H1 (cell line): ENCODE data around the gene KISS1R. TPM values are rescaled to one million over a fixed set of nuclear protein-coding genes. Genes with fewer than 3 reads are reported as not detected.

Source experiments
- CTCF ChIA-PET: fragments of 300-600 bp; sonication (Branson Sonifier 250); formaldehyde crosslinking; loops from one replicate; lab custom pipeline; 2021; ENCODE audit not compliant: partially characterized antibody; lab: Charles Lee
- POLR2A ChIA-PET: fragments of 300-600 bp; sonication (Branson Sonifier 250); formaldehyde crosslinking; loops from one replicate; lab custom pipeline; 2021; ENCODE audit warnings: inconsistent platforms; ENCODE audit not compliant: partially characterized antibody; lab: Charles Lee
- DNase-seq, 2 experiments: peaks; one replicate each; pipeline versions ENCODE4 v3.0.0 to v3.0.0-alpha.2; 2010 to 2022; ENCODE audit warnings: low spot score in 2 of 2, low read depth in 1 of 2, mixed read lengths in 1 of 2
- FAIRE-seq: peaks from 2 replicates; lab custom pipeline; 2011; peaks lifted over from hg19 to GRCh38; lab: Jason Lieb, UNC
- H2AFZ ChIP-seq: 2 replicates; pipeline ENCODE4 v1.8.1; 2012; ENCODE audit warnings: low read length, inconsistent platforms
- H2AK5ac ChIP-seq: 2 replicates; pipeline ENCODE4 v1.6.1; 2013; ENCODE audit warnings: low read depth, low read length
- H2BK120ac ChIP-seq: replicated peaks from 2 replicates; pipeline ENCODE3; 2013; ENCODE audit warnings: low read depth, low read length, inconsistent platforms
- H2BK12ac ChIP-seq: 2 replicates; pipeline ENCODE4 v1.6.1; 2013; ENCODE audit warnings: low read depth, low read length
- H2BK15ac ChIP-seq: 2 replicates; pipeline ENCODE4 v1.6.1; 2013; ENCODE audit warnings: low read length
- H2BK20ac ChIP-seq: 2 replicates; pipeline ENCODE4 v1.6.1; 2013; ENCODE audit warnings: low read length
- H2BK5ac ChIP-seq: 2 replicates; pipeline ENCODE4 v1.6.1; 2013; ENCODE audit warnings: low read depth, low read length
- H3K14ac ChIP-seq: 2 replicates; pipeline ENCODE4 v1.6.1; 2013; ENCODE audit warnings: inconsistent platforms; ENCODE audit not compliant: insufficient read length
- H3K18ac ChIP-seq: 2 replicates; pipeline ENCODE4 v1.6.1; 2013; ENCODE audit warnings: low read length; ENCODE audit errors: extremely low read depth
- H3K23ac ChIP-seq: 2 replicates; pipeline ENCODE4 v1.6.1; 2013; ENCODE audit warnings: inconsistent platforms; ENCODE audit not compliant: insufficient read length
- H3K23me2 ChIP-seq: 2 replicates; pipeline ENCODE4 v1.6.1; 2013; ENCODE audit warnings: low read depth, low read length
- H3K27ac ChIP-seq: 2 replicates; pipeline ENCODE4 v1.6.1; 2011; ENCODE audit warnings: low read depth, low read length, inconsistent platforms
- H3K27me3 ChIP-seq, 4 experiments: replicated peaks in 1 of 4; 1 replicate in 1 of 4; 2 replicates in 3 of 4; pipeline versions ENCODE4 v1.6.1 to v1.8.1; 2011 to 2013; ENCODE audit warnings: low read length in 3 of 4, mild to moderate bottlenecking in 3 of 4, inconsistent platforms in 2 of 4, mixed read lengths in 2 of 4, moderate library complexity in 1 of 4; ENCODE audit not compliant: control insufficient read depth in 3 of 4, insufficient read depth in 3 of 4; ENCODE audit errors: extremely low read depth in 1 of 4
- H3K36me3 ChIP-seq, 4 experiments: 2 replicates each; pipeline versions ENCODE4 v1.6.1 to v1.8.1; 2011 to 2013; ENCODE audit warnings: mild to moderate bottlenecking in 4 of 4, low read length in 3 of 4, moderate library complexity in 2 of 4, control low read depth in 1 of 4, inconsistent platforms in 1 of 4; ENCODE audit not compliant: insufficient read depth in 4 of 4, control insufficient read depth in 2 of 4
- H3K4ac ChIP-seq: replicated peaks from 2 replicates; pipeline ENCODE3; 2013; ENCODE audit warnings: low read length, low read depth, mixed read lengths, inconsistent platforms; ENCODE audit not compliant: insufficient read length
- H3K4me1 ChIP-seq, 4 experiments: replicated peaks in 1 of 4; 1 replicate in 1 of 4; 2 replicates in 3 of 4; pipeline versions ENCODE4 v1.6.1 to v1.8.1; 2011 to 2013; ENCODE audit warnings: low read length in 3 of 4, inconsistent platforms in 2 of 4, mixed read lengths in 1 of 4; ENCODE audit not compliant: insufficient read depth in 4 of 4, control insufficient read depth in 3 of 4
- H3K4me2 ChIP-seq, 2 experiments: 2 replicates each; pipeline versions ENCODE4 v1.6.1 to v1.8.1; 2011 to 2013; ENCODE audit warnings: low read depth in 2 of 2, low read length in 2 of 2, control low read depth in 1 of 2, inconsistent platforms in 1 of 2, mild to moderate bottlenecking in 1 of 2; ENCODE audit not compliant: insufficient read depth in 1 of 2
- H3K4me3 ChIP-seq, 4 experiments: fragments of 200-600, 300-600 bp in 1 of 4; sonication (generic), shearing (Covaris generic), sonication (Bioruptor Twin) in 1 of 4; 2 replicates each; pipeline versions ENCODE4 v1.5.1 to v1.8.1; 2011 to 2016; ENCODE audit warnings: low read length in 4 of 4, low read depth in 3 of 4, control low read depth in 2 of 4, inconsistent platforms in 2 of 4, mild to moderate bottlenecking in 2 of 4, mixed read lengths in 1 of 4, moderate library complexity in 1 of 4; ENCODE audit not compliant: insufficient read depth in 2 of 4; ENCODE audit errors: extremely low read depth in 1 of 4
- H3K56ac ChIP-seq: replicated peaks from 2 replicates; pipeline ENCODE3; 2013; ENCODE audit warnings: low read depth, mild to moderate bottlenecking, mixed read lengths, low read length, inconsistent platforms; ENCODE audit not compliant: insufficient read length
- H3K79me1 ChIP-seq: 2 replicates; pipeline ENCODE4 v1.6.1; 2013; ENCODE audit warnings: low read depth, low read length, control low read depth
- H3K79me2 ChIP-seq, 2 experiments: 2 replicates each; pipeline versions ENCODE4 v1.6.1 to v1.8.1; 2012 to 2013; ENCODE audit warnings: low read length in 2 of 2, mild to moderate bottlenecking in 2 of 2, inconsistent platforms in 1 of 2; ENCODE audit not compliant: insufficient read depth in 2 of 2, control insufficient read depth in 1 of 2
- H3K9ac ChIP-seq, 4 experiments: replicated peaks in 1 of 4; 1 replicate in 1 of 4; 2 replicates in 3 of 4; pipeline versions ENCODE4 v1.6.1 to v1.8.1; 2011 to 2013; ENCODE audit warnings: low read depth in 3 of 4, low read length in 3 of 4, control low read depth in 2 of 4, mild to moderate bottlenecking in 2 of 4, moderate library complexity in 2 of 4, inconsistent platforms in 1 of 4; ENCODE audit errors: extremely low read depth in 1 of 4
- H3K9me3 ChIP-seq, 2 experiments: 2 replicates each; pipeline versions ENCODE4 v1.6.1 to v1.8.1; 2012 to 2013; ENCODE audit warnings: mild to moderate bottlenecking in 2 of 2, moderate library complexity in 2 of 2, control low read depth in 1 of 2, inconsistent platforms in 1 of 2, low read depth in 1 of 2, low read length in 1 of 2, mixed read lengths in 1 of 2; ENCODE audit not compliant: insufficient read depth in 2 of 2
- H4K20me1 ChIP-seq, 2 experiments: replicated peaks in 1 of 2; 2 replicates each; pipeline versions ENCODE3 to v1.8.1; 2011 to 2013; ENCODE audit warnings: inconsistent platforms in 2 of 2, low read length in 2 of 2, mild to moderate bottlenecking in 1 of 2; ENCODE audit not compliant: insufficient read depth in 2 of 2, control insufficient read depth in 1 of 2
- H4K5ac ChIP-seq: 2 replicates; pipeline ENCODE4 v1.6.1; 2013; ENCODE audit warnings: low read length, low read depth, mixed read lengths, inconsistent platforms; ENCODE audit not compliant: insufficient read length
- H4K8ac ChIP-seq: 2 replicates; pipeline ENCODE4 v1.8.0; 2013; ENCODE audit warnings: mild to moderate bottlenecking, moderate library complexity, low read length, inconsistent platforms; ENCODE audit not compliant: insufficient read depth; ENCODE audit errors: extremely low read depth
- H4K91ac ChIP-seq: replicated peaks from 2 replicates; pipeline ENCODE3; 2013; ENCODE audit warnings: low read length, mixed read lengths, inconsistent platforms; ENCODE audit not compliant: insufficient read length
- ASH2L ChIP-seq: fragments of 200-600, 300-600 bp; sonication (generic); IDR thresholded peaks from one replicate; pipeline ENCODE4 v1.7.1; 2017; ENCODE audit warnings: low read length
- CREB1 ChIP-seq: IDR thresholded peaks from 2 replicates; pipeline ENCODE4 v1.6.1; 2012; ENCODE audit warnings: inconsistent platforms
- EGR1 ChIP-seq: IDR thresholded peaks from 2 replicates; pipeline ENCODE4 v1.6.1; 2011; ENCODE audit warnings: low read depth, low read length, borderline replicate concordance
- FOSL1 ChIP-seq: IDR thresholded peaks from 2 replicates; pipeline ENCODE4 v1.6.1; 2011; ENCODE audit warnings: mild to moderate bottlenecking, low read depth, low read length, moderate library complexity; ENCODE audit not compliant: insufficient read depth
- GTF2F1 ChIP-seq: IDR thresholded peaks from 2 replicates; pipeline ENCODE4 v1.6.1; 2012; ENCODE audit warnings: low read depth, low read length, improper control_type of control experiment, borderline replicate concordance
- NANOG ChIP-seq: IDR thresholded peaks from 2 replicates; pipeline ENCODE4 v1.6.1; 2011; ENCODE audit warnings: low read length, low read depth, mild to moderate bottlenecking, inconsistent platforms; ENCODE audit not compliant: insufficient read depth, poor library complexity, severe bottlenecking
- SIX5 ChIP-seq: IDR thresholded peaks from 2 replicates; pipeline ENCODE4 v1.6.1; 2011; ENCODE audit warnings: mild to moderate bottlenecking, low read depth, low read length
- SP4 ChIP-seq: IDR thresholded peaks from 2 replicates; pipeline ENCODE4 v1.6.1; 2012; ENCODE audit warnings: low read length, inconsistent platforms
- TAF1 ChIP-seq: IDR thresholded peaks from 2 replicates; pipeline ENCODE4 v1.6.1; 2011; ENCODE audit warnings: mild to moderate bottlenecking, low read depth, low read length
- WGBS, 2 experiments: shearing (Covaris generic) in 1 of 2; methylation state at CpG; one replicate each; pipeline versions ENCODE4 v1.1.6 to v1.1.7; 2013 to 2015; ENCODE audit warnings: low lambda C conversion rate in 2 of 2, mixed read lengths in 2 of 2, inconsistent platforms in 1 of 2, low coverage in 1 of 2, missing lambda C conversion rate in 1 of 2; ENCODE audit not compliant: insufficient replicate concordance in 2 of 2, insufficient coverage in 1 of 2, insufficient read length in 1 of 2; ENCODE audit errors: extremely low coverage in 1 of 2, missing lambda C conversion rate in 1 of 2; 5-methylcytosine and 5-hydroxymethylcytosine counted together
- polyA plus RNA-seq, 7 experiments: library from polyadenylated mRNA; depleted of rRNA in 3 of 7; stranded (reverse) in 5 of 7; unstranded in 2 of 7; fragments of >200 nt in 5 of 7; fragments of 200-250 nt in 2 of 7; gene quantifications; 1 replicate in 5 of 7; 2 replicates in 1 of 7; 4 replicates in 1 of 7; pipeline versions ENCODE4 v1.2.1 to v1.2.3, GENCODE V29; 2011 to 2013; ENCODE audit warnings: missing spikeins in 2 of 7, mixed read lengths in 2 of 7
- total RNA-seq: library from RNA; stranded (reverse); fragmentation: NEBNext Ultra II Directional; extraction: Animal tissue kit (Norgen Biotek cat#: 25700); gene quantifications from 2 replicates; pipeline ENCODE4 v1.2.1, GENCODE V29; 2021

The KISS1R gene
- total and polyA plus RNA-seq, 2 of the 8 experiments (the other 6 are each of a cell fraction or from before 2014, with no cell fraction given): 2.3 to 2.7 TPM

DNA sequence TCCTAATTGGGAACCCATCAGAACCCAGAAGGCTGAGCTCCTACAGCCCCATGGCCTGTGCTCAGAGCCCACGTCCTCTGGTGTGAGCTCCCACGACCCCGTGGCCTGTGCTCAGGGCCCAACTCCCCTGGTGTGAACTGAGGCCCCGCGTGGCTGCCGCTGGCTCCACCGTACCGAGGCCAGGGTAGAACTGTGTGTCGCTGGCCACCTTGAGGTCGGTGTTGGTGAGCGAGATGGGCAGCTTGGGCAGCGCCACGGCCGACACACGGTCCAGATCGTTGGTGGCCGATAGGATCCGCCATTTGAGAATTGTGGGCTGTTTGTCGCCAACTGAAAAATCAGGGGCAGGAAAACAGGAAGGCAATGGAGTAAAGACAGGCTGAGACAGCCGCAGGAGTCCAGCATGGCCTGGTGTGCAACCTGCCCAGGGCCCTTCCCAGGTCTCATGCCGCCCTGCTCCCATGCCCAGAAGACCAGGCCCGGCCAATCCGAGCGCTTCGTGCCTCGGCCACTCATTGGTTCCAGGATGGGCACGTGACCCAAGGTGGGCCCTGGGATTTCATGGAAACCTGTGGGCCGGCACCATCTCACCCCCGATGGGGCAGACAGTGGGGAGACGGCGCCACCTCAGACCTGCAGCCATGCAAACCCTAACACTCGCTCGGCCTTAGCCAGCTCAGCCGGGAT is 35.6 kb upstream of the KISS1R start:
- FAIRE-seq: no peak
- CTCF ChIA-PET: interaction anchor here (0.6 to 2.1 kb wide), 8 partner anchors 14 to 386 kb away, joined by 3 to 11 read pairs (median 3); no protein-coding TSS in a partner anchor

More for the DNA sequence above, 35.6 kb upstream of the KISS1R start:
- Histone ChIP-seq H3K23me2 (no peaks in the 10 kb centered on the region), H3K18ac (no peak overlapping the region), H3K9me3 (no peaks in the 10 kb centered on the region), H2BK12ac (no peak overlapping the region), H3K4ac (no peak overlapping the region), H3K27me3 (no peaks in the 10 kb centered on the region), H3K27ac (no peak overlapping the region; the same call in 1 of the 2 replicates), H3K36me3 (peaks cover 0 to 26% (median 6%) of the 10 kb centered on the region in 4 experiments; a peak in 5 of 8 replicates), H3K4me2 (no peak overlapping the region), H3K4me1 (no peaks in the 10 kb centered on the region), H4K5ac (no peak overlapping the region), H2AK5ac (no peak overlapping the region), H4K91ac (no peak overlapping the region), H2BK15ac (no peak overlapping the region), H2BK120ac (no peak overlapping the region), H3K23ac (no peak overlapping the region), H2BK20ac (no peak overlapping the region), H4K20me1 (peaks cover 5% of the 10 kb centered on the region in 2 experiments), H3K56ac (no peak overlapping the region), H3K4me3 (no peak overlapping the region), H2AFZ (no peak overlapping the region), H3K9ac (no peak overlapping the region), H3K79me2 (no peaks in the 10 kb centered on the region), H3K79me1 (no peaks in the 10 kb centered on the region), H2BK5ac (no peak overlapping the region), H4K8ac (no peak overlapping the region), H3K14ac (no peak overlapping the region)
- POLR2A ChIA-PET: interaction anchor here (11.5 kb wide), 1 partner anchor 8 kb away, joined by 82 read pairs; the partner anchor contains the start of genes MED16 and RNU6-9
- no peak for TF ChIP-seq CREB1
- no peak for TF ChIP-seq SP4
- TF ChIP-seq EGR1: no peak
- TF ChIP-seq SIX5: no peak
- TF ChIP-seq GTF2F1: no peak
- TF ChIP-seq ASH2L: no peak
- TF ChIP-seq NANOG: no peak
- TF ChIP-seq TAF1: no peak
- no peak for TF ChIP-seq FOSL1
- DNase-seq: no peak
- WGBS, 2 experiments: 95% methylated on average over 34 of the region's 34 CpGs; no CpG with 5 or more reads in 1 of the 2 experiments
